KMS-11 (cell line): ENCODE data around the gene RIPK3.

Source experiments
- H2AFZ ChIP-seq: fragments of 200-600 bp; sonication (generic); 2 replicates; pipeline ENCODE4 v1.6.1; 2016; ENCODE audit warnings: antibody characterized with exemption, mixed run types, low read depth
- H3K27ac ChIP-seq: fragments of 200-600 bp; sonication (generic); 2 replicates; pipeline ENCODE4 v1.6.1; 2016; ENCODE audit warnings: mild to moderate bottlenecking, mixed run types
- H3K27me3 ChIP-seq: fragments of 200-600 bp; sonication (generic); 2 replicates; pipeline ENCODE4 v1.6.1; 2017; ENCODE audit warnings: mild to moderate bottlenecking, low read depth, mixed run types, moderate library complexity; ENCODE audit not compliant: insufficient read depth
- H3K36me3 ChIP-seq: fragments of 200-600 bp; sonication (generic); 2 replicates; pipeline ENCODE4 v1.6.1; 2017; ENCODE audit warnings: mild to moderate bottlenecking, mixed run types; ENCODE audit not compliant: insufficient read depth
- H3K4me1 ChIP-seq: fragments of 200-600 bp; sonication (generic); 2 replicates; pipeline ENCODE4 v1.6.1; 2016; ENCODE audit warnings: mild to moderate bottlenecking, low read depth, mixed run types; ENCODE audit not compliant: poor library complexity, severe bottlenecking
- H3K4me2 ChIP-seq: fragments of 200-600 bp; sonication (generic); 2 replicates; pipeline ENCODE4 v1.7.0; 2016; ENCODE audit warnings: mild to moderate bottlenecking, mixed run types
- H3K4me3 ChIP-seq: fragments of 200-600 bp; sonication (generic); IDR thresholded peaks from 2 replicates; pipeline ENCODE4 v1.6.1; 2017; ENCODE audit warnings: low read depth, low read length, mixed read lengths; ENCODE audit not compliant: insufficient read depth
- H3K79me2 ChIP-seq: fragments of 200-600 bp; sonication (generic); 2 replicates; pipeline ENCODE4 v1.6.1; 2016; ENCODE audit warnings: low read depth, mixed run types; ENCODE audit not compliant: insufficient read depth
- H3K9ac ChIP-seq: fragments of 200-600 bp; sonication (generic); 2 replicates; pipeline ENCODE4 v1.6.1; 2016; ENCODE audit warnings: mild to moderate bottlenecking, mixed run types
- H4K20me1 ChIP-seq: fragments of 200-600 bp; sonication (generic); 2 replicates; pipeline ENCODE4 v1.6.1; 2016; ENCODE audit warnings: mild to moderate bottlenecking, mixed run types; ENCODE audit not compliant: insufficient read depth
- CTCF ChIP-seq: fragments of 200-600 bp; sonication (generic); conservative IDR thresholded peaks from 2 replicates; pipeline ENCODE4 v1.6.1; 2017; ENCODE audit warnings: low read depth, mild to moderate bottlenecking, antibody characterized with exemption, low read length, moderate library complexity, mixed read lengths

Gene RIPK3

DNA sequence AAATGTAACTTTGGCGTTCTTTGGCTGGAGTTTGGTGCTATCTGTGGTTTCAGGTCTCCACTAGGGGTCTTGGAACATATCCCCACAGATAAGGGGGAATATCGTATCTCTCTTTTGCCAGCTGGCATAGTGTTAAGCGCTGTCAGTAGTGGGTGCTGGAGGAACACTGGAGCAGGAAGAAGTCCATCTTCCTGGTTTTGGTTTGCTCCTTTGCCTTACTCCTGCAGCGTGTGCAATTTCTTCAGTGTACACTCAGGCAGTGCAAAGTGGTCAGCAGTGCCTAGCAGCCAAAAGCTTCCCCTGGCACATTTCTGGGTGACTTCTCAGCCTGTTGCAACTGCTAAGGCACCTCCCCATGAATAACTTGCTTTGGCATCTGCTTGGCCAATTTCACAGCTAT is 11.7 kb upstream of the RIPK3 start:
- Histone ChIP-seq H3K27ac (no peak overlapping the region), H3K36me3 (no peaks in the 10 kb centered on the region), H4K20me1 (no peaks in the 10 kb centered on the region), H3K4me2 (no peak overlapping the region), H3K4me1 (no peaks in the 10 kb centered on the region), H2AFZ (no peak overlapping the region), H3K9ac (no peak overlapping the region), H3K4me3 (no peak overlapping the region), H3K27me3 (no peaks in the 10 kb centered on the region), H3K79me2 (no peaks in the 10 kb centered on the region)
- TF ChIP-seq CTCF = no peak

GRCh38 chr14:24349742-24350141 is 10.0 kb upstream of the RIPK3 start:
- Histone ChIP-seq H3K4me2 (no peak overlapping the region), H3K36me3 (no peaks in the 10 kb centered on the region), H4K20me1 (no peaks in the 10 kb centered on the region), H2AFZ (no peak overlapping the region), H3K27me3 (no peaks in the 10 kb centered on the region), H3K27ac (no peak overlapping the region), H3K4me1 (no peaks in the 10 kb centered on the region), H3K79me2 (no peaks in the 10 kb centered on the region), H3K4me3 (no peak overlapping the region), H3K9ac (no peak overlapping the region)
- no peak for TF ChIP-seq CTCF

GRCh38 chr14:24348186-24348585 is 8.4 kb upstream of the RIPK3 start:
- no peak overlapping the region for H3K27ac ChIP-seq
- TF ChIP-seq CTCF = no peak
- H3K4me2 ChIP-seq = no peak overlapping the region
- H3K36me3 ChIP-seq = no peaks in the 10 kb centered on the region
- H4K20me1 ChIP-seq = no peaks in the 10 kb centered on the region
- H3K79me2 ChIP-seq = no peaks in the 10 kb centered on the region
- H3K27me3 ChIP-seq = no peaks in the 10 kb centered on the region
- H3K9ac ChIP-seq = no peak overlapping the region
- H3K4me1 ChIP-seq = no peaks in the 10 kb centered on the region
- no peak overlapping the region for H3K4me3 ChIP-seq
- no peak overlapping the region for H2AFZ ChIP-seq

DNA sequence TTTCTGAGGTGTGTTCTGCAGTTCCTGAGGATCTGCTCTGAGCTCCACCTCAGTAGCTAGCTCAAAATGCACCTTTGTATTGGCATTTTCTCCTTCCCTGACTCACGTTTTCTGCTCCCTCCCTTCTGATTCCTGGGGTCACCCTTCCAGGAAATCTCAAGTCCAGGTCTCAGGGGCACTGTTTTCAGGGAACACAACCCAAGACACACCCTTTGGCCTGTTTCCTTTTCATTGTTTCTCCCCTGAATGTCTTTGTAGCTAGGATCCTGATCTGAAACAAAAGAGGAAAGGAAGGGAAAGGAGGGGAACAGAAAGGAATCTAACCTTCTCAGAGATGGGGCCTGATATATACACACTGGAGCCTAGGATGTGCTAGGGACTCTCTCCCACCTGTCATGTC is 7.3 kb upstream of the RIPK3 start:
- TF ChIP-seq CTCF = no peak
- Histone ChIP-seq H3K4me3 (no peak overlapping the region), H3K27me3 (no peaks in the 10 kb centered on the region), H3K4me1 (no peaks in the 10 kb centered on the region), H3K9ac (no peak overlapping the region), H3K27ac (no peak overlapping the region), H4K20me1 (no peaks in the 10 kb centered on the region), H3K79me2 (no peaks in the 10 kb centered on the region), H3K4me2 (no peak overlapping the region), H2AFZ (no peak overlapping the region), H3K36me3 (no peaks in the 10 kb centered on the region)
